Neuron (in vitro differentiated cells): ENCODE results near the gene CFAP90.

Experiments
- H2AFZ ChIP-seq: one replicate; pipeline ENCODE4 v1.6.1; 2013; ENCODE audit warnings: low read depth, mild to moderate bottlenecking, inconsistent platforms, low read length, moderate library complexity
- H3K27me3 ChIP-seq: one replicate; pipeline ENCODE4 v1.6.1; 2013; ENCODE audit warnings: low read length; ENCODE audit not compliant: insufficient read depth
- H3K36me3 ChIP-seq: one replicate; pipeline ENCODE4 v1.6.1; 2013; ENCODE audit warnings: low read length; ENCODE audit not compliant: insufficient read depth
- H3K4me1 ChIP-seq: one replicate; pipeline ENCODE4 v1.6.1; 2013; ENCODE audit warnings: low read length; ENCODE audit not compliant: insufficient read depth
- H3K4me3 ChIP-seq: 2 replicates; pipeline ENCODE4 v1.5.1; 2013; ENCODE audit warnings: mild to moderate bottlenecking, low read length, moderate library complexity
- H3K9me3 ChIP-seq: one replicate; pipeline ENCODE4 v1.6.1; 2013; ENCODE audit warnings: low read length

CFAP90 gene

GRCh38 chr5:7856855-7857254, 5.9 kb upstream of the CFAP90 start:
- Histone ChIP-seq H2AFZ (no peak overlapping the region), H3K9me3 (no peaks in the 10 kb centered on the region), H3K4me1 (no peaks in the 10 kb centered on the region), H3K4me3 (no peak overlapping the region), H3K36me3 (peaks cover 23% of the 10 kb centered on the region), H3K27me3 (no peaks in the 10 kb centered on the region)

GRCh38 chr5:7855611-7856010, 4.7 kb upstream of the CFAP90 start:
- Histone ChIP-seq H3K9me3 (no peaks in the 10 kb centered on the region), H3K27me3 (no peaks in the 10 kb centered on the region), H2AFZ (no peak overlapping the region), H3K4me1 (no peaks in the 10 kb centered on the region), H3K4me3 (no peak overlapping the region), H3K36me3 (peaks cover 15% of the 10 kb centered on the region)

GRCh38 chr5:7852988-7853387, 2.1 kb upstream of the CFAP90 start:
- no peak overlapping the region for H3K4me3 ChIP-seq
- H2AFZ ChIP-seq, result no peak overlapping the region
- no peaks in the 10 kb centered on the region for H3K36me3 ChIP-seq
- H3K27me3 ChIP-seq, result no peaks in the 10 kb centered on the region
- H3K4me1 ChIP-seq, result peaks cover 7% of the 10 kb centered on the region
- no peaks in the 10 kb centered on the region for H3K9me3 ChIP-seq

- no peaks in the 10 kb centered on the region for H3K9me3 ChIP-seq
- no peaks in the 10 kb centered on the region for H3K27me3 ChIP-seq
- no peaks in the 10 kb centered on the region for H3K36me3 ChIP-seq
- H3K4me1 ChIP-seq, result peaks cover 7% of the 10 kb centered on the region
- H2AFZ ChIP-seq, result no peak overlapping the region
- H3K4me3 ChIP-seq, result no peak overlapping the region
Observed at GRCh38 chr5:7852542-7852941, 1.6 kb upstream of the CFAP90 start.

- Histone ChIP-seq H2AFZ (no peak overlapping the region), H3K36me3 (no peaks in the 10 kb centered on the region), H3K9me3 (no peaks in the 10 kb centered on the region), H3K27me3 (no peaks in the 10 kb centered on the region), H3K4me1 (peaks cover 7% of the 10 kb centered on the region), H3K4me3 (no peak overlapping the region)
Observed at GRCh38 chr5:7851617-7852289, 820 bp upstream of the CFAP90 start.

GRCh38 chr5:7851240-7851592, 283 bp upstream of the CFAP90 start:
- Histone ChIP-seq H2AFZ (peak overlapping the region; percentile 87), H3K4me1 (peaks cover 7% of the 10 kb centered on the region), H3K36me3 (no peaks in the 10 kb centered on the region), H3K4me3 (peak overlapping the region; percentile 53), H3K27me3 (no peaks in the 10 kb centered on the region), H3K9me3 (no peaks in the 10 kb centered on the region)

- peak overlapping the region; percentile 96 for H2AFZ ChIP-seq
- no peaks in the 10 kb centered on the region for H3K27me3 ChIP-seq
- peak overlapping the region; percentile 50 for H3K4me3 ChIP-seq
- peaks cover 7% of the 10 kb centered on the region for H3K4me1 ChIP-seq
- no peaks in the 10 kb centered on the region for H3K9me3 ChIP-seq
- no peaks in the 10 kb centered on the region for H3K36me3 ChIP-seq
Observed at GRCh38 chr5:7849681-7850394, 1.1 kb downstream of the CFAP90 start.

- no peaks in the 10 kb centered on the region for H3K27me3 ChIP-seq
- H2AFZ ChIP-seq, result no peak overlapping the region
- peaks cover 7% of the 10 kb centered on the region for H3K4me1 ChIP-seq
- H3K9me3 ChIP-seq, result no peaks in the 10 kb centered on the region
- no peaks in the 10 kb centered on the region for H3K36me3 ChIP-seq
- H3K4me3 ChIP-seq, result no peak overlapping the region
Observed at GRCh38 chr5:7848296-7848695, 2.6 kb downstream of the CFAP90 start.

GRCh38 chr5:7846327-7846726, 4.6 kb downstream of the CFAP90 start:
- Histone ChIP-seq H3K36me3 (no peaks in the 10 kb centered on the region), H3K27me3 (no peaks in the 10 kb centered on the region), H3K4me3 (no peak overlapping the region), H2AFZ (no peak overlapping the region), H3K9me3 (no peaks in the 10 kb centered on the region), H3K4me1 (peaks cover 7% of the 10 kb centered on the region)

- Histone ChIP-seq H3K4me3 (no peak overlapping the region), H2AFZ (no peak overlapping the region)
Observed at GRCh38 chr5:7845557-7845956, 5.4 kb downstream of the CFAP90 start.

GRCh38 chr5:7844901-7845300, 6.0 kb downstream of the CFAP90 start:
- Histone ChIP-seq H3K4me3 (no peak overlapping the region), H3K9me3 (no peaks in the 10 kb centered on the region), H3K36me3 (no peaks in the 10 kb centered on the region), H2AFZ (no peak overlapping the region), H3K27me3 (no peaks in the 10 kb centered on the region), H3K4me1 (peaks cover 7% of the 10 kb centered on the region)

More at GRCh38 chr5:7845557-7845956, 5.4 kb downstream of the CFAP90 start:
- H3K4me1 ChIP-seq, result peaks cover 7% of the 10 kb centered on the region
- no peaks in the 10 kb centered on the region for H3K36me3 ChIP-seq
- H3K27me3 ChIP-seq, result no peaks in the 10 kb centered on the region
- no peaks in the 10 kb centered on the region for H3K9me3 ChIP-seq

- Histone ChIP-seq H3K4me3 (no peak overlapping the region), H3K9me3 (no peaks in the 10 kb centered on the region), H3K4me1 (no peaks in the 10 kb centered on the region), H3K36me3 (no peaks in the 10 kb centered on the region), H2AFZ (no peak overlapping the region), H3K27me3 (no peaks in the 10 kb centered on the region)
Observed at GRCh38 chr5:7842531-7842930, 8.4 kb downstream of the CFAP90 start.

GRCh38 chr5:7837403-7837802, 13.5 kb downstream of the CFAP90 start:
- Histone ChIP-seq H2AFZ (no peak overlapping the region), H3K4me1 (no peaks in the 10 kb centered on the region), H3K9me3 (no peaks in the 10 kb centered on the region), H3K4me3 (no peak overlapping the region), H3K27me3 (no peaks in the 10 kb centered on the region), H3K36me3 (no peaks in the 10 kb centered on the region)

- Histone ChIP-seq H3K4me3 (no peak overlapping the region), H3K9me3 (no peaks in the 10 kb centered on the region), H2AFZ (no peak overlapping the region), H3K36me3 (no peaks in the 10 kb centered on the region), H3K27me3 (no peaks in the 10 kb centered on the region), H3K4me1 (no peaks in the 10 kb centered on the region)
Observed at GRCh38 chr5:7834982-7835381, 16.0 kb downstream of the CFAP90 start.
